Stimulated activated CD4-positive, alpha-beta T cell treated with anti-CD3 and anti-CD28 coated beads, Interleukin-12 subunit alpha, Interleukin-12 subunit beta, amount 100 ng/mL, for 24 hours (primary cell): ENCODE data around the gene PPP2R5E.

Experiments used
- DNase-seq, 2 experiments: peaks; one replicate each; pipeline ENCODE4 v3.0.0-alpha.2; 2020; ENCODE audit warnings: low read depth in 2 of 2

PPP2R5E gene

DNA sequence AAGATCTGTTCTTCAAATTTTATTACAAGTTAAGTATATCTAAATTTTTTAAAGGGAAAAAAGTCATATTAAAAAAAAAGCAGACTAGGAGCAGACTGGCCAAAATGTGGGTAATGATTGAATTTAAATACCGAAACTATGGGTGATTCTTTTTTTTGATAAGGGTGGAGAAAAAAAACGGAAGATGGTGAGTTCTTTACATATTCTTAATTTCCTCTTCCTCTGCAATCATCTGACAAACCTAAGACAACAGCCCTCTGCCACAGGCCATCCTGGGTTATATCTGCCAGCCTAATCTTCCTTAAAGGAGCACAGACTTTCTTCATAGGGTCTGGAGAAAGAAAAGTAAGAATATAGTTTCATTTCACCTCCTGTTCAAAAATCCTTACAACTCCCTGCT, 108.0 kb downstream of the PPP2R5E start:
- no peak for DNase-seq

DNA sequence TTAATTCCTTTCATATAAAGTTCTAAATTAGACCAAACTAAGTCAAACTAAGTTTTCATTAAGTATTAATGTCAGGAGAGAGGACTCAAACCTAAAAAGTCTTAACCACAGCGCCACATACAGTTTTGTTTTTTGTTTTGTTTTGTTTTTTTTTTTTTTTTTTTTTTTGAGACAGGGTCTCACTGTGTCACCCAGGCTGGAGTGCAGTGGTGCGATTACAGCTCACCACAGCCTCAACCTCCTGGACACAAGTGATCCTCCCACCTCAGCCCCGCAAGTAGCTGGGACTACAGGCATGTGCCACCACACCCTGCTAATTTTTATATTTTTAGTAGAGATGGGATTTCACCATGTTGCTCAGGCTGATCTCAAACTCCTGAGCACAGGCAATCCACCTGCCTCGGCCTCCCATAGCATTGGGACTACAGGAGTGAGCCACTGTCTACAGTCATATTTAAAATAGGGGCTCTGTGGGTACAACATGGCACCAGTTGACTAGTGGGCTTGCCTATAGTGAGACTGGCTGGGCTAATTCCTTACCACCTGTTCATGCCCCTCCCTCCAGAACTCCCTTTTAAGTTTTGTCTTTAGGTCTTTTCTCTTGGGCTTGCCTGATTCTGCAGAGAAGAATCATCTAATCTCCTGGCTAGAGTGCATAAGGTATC, 110.2 kb downstream of the PPP2R5E start:
- DNase-seq = no peak

DNA sequence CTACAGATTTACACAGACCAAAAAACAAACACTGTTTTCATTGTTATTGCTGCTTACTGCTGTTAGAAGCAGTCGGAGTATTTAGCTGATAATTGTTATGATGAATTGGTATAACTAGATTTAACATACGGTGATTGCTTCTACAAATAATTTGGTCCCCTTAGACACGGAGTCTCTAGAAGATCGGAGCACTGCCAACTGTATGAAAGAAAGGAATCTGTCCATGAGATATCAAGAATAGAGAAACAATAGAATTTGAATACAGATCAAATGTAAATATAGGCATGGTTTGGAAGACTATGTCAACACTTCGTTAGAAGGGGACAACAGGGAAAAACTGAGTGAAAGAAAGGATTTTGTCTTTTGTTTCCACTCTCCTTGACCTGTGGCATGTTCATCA, 110.9 kb downstream of the PPP2R5E start:
- no peak for DNase-seq

DNA sequence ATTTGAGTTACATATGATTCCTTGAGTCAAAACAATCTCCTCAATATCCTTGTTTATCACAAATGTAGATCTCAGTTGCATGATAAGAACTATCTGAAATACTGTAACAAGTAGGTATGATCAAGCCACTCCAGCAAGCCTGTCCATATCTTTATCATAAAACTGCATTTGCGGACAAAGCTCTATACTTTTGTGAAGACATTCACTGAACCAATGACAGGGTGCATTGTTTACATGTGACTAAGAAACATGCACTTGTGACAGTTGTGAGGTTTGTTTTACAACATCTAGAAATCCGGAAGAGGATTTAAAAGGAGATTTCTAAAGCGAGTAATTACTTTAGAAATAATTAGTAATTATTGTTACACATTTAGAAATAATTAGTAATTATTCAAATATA, 111.7 kb downstream of the PPP2R5E start:
- DNase-seq = no peak

DNA sequence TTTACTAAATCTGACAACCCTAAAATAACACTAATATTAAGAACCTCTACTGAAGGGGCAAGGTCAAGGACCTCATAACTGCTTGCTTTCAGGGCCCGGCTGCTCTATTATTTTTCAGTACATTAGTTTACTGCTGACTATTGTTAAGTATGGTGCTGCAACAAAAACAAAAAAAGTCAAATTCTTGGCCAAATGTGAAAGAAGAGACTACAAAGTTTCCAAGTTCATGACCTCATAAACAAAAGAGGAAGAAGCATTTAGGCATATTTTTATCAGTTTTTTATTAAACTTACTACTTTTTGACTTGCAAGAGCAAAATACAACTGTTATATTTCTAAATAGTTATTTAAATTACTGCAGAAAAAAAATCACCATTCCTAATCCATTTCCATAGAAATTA, 114.7 kb downstream of the PPP2R5E start:
- no peak for DNase-seq

DNA sequence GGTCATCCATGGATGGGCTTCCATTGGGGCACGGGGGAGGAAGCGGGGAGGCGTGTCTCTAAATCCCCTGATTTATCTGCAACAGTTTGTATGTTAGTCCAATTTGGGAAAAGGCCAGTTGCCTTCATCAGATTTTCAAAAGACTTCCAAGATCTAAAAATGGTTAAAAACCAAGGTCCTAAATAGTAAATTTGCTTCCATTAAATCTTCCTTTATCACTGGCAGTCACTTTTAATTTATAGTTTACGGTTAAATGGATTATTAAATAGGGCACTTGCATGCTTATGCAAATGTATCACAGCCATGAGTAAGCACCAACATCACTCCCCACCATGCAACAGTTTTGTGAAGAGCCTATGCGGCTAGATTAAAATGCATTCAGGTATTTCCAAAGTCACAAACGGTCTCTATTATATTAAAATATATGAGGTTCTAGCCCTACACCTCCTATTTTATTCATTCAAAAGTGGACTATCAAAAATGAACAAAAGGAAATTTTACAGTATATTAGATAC, 116.3 kb downstream of the PPP2R5E start:
- no peak for DNase-seq

DNA sequence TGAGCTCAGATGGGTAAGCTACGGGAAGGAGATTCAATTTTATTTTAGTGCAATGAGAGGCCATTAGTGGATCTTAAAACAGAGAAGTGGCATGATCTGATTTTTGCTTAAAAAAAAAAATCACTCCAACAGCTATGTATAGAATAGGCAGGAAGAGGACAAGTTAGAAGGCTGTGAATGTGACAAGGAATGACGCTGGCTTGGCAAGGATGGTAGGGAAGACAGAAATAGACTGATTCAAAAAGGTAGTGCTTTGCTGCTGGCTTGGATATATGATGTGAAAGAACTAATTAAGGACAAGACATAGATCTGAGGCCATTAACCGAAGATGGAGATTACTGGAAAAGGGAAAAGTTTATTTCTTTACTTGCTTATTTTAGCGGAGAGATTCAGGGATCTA, 119.3 kb downstream of the PPP2R5E start:
- DNase-seq = no peak

DNA sequence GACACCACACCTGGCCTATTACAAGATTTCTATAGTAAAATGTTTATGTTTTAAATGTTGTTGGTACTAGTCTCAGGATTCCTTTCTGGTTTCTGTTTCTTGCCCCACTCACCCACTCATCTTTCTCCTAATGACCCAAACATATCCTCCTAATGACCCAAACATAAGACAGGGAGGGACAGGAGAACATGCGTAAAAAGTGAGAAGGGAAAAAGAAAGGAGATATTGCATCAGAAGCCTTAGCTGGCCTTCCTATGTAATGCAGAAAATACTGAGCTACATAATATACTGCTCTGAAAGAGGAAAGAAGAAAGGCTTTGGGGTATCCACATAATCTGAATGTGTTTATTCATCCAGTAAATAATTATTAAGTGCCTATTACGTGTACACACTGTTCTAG, 119.8 kb downstream of the PPP2R5E start:
- no peak for DNase-seq

DNA sequence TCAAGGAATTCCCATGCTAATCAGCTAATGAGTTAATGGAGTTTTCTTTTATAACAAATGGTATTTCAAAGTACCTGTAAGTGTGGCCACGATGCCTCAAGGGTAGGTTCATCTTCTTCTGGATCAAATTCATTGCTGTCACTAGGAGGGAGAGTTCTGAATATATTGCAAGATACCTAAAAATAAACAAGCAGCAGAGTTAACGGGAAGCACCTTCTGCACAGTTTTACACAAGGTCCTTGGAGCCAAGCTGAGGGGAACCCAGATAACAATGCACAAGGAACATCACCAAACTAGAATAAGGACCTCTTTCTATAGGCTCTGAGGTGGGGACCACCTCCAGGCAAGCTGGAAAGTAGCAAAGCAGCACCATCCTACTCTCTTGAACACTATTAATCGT, 121.3 kb downstream of the PPP2R5E start:
- DNase-seq = no peak

DNA sequence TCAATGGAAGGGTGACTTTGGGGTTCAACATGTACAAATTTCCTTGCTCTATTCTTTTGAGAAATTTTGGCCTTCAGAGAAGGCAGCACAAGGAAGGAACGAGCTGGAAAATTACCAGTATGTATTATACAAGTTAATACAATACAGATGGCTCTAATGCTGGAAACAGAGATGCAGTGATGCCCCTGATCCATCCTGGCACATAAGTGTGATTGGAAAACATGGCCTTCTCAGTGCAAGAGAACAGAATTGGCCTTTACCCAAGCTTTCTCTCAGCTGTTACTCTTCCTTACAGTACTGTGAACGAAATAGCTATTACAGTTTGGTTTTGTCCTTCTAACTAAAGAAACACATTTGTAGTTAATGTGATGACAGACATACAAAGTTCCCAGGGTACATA, 122.0 kb downstream of the PPP2R5E start:
- DNase-seq = no peak

DNA sequence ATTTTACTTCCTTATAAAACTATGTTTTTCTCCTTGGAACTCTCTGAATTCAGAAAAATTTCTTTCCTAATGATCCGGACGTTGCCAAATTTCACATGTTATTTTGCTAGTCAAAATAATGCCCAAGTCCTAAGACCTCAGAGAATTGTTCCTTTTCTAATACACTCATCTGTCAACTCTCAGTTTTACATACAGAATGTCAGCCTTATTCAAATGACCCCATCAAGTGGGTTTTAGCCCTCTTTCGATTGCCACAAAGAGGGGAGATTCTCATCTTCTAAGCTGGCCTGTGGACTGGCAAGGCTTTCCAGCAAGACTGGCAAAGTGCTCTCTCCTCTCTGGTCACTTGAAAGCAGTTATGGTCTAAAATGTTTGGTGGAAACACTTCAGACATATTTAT, 125.2 kb downstream of the PPP2R5E start:
- DNase-seq = no peak

DNA sequence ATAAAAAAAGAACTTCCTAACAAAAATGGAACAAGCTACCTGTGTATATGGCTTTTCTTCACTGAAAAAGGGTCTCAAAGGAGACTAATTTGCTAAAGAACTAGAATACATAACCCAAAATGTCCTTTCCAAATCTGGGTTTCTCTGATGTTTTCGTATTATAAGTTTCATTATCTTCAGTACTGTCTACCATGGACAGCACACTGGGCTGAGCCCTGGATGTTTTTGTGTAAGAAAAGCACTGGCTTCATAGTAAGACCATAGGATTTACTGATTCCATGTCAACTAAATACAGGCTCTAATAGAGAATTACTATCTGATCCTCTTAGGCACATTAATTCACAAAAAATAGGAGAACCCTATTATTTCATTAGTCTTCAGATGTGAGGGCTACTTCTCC, 130.2 kb downstream of the PPP2R5E start:
- no peak for DNase-seq

DNA sequence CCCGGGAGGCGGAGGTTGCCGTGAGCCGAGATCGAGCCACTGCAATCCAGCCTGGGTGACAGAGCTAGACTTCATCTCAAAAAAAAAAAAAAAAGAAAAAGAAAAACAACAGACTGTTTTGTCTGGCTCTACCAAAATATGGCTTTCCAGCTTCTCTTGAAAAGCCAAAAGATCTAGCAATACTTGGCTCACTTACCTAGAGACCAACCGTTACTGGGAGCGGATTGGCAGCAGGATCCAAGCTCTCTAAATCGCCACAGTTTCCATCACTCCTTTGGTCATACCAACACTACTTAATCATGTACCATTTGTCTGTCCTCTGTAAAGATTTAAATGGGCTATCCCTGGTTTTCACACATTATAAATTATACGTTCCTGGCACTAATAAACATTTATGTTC, 136.8 kb downstream of the PPP2R5E start:
- DNase-seq = no peak

DNA sequence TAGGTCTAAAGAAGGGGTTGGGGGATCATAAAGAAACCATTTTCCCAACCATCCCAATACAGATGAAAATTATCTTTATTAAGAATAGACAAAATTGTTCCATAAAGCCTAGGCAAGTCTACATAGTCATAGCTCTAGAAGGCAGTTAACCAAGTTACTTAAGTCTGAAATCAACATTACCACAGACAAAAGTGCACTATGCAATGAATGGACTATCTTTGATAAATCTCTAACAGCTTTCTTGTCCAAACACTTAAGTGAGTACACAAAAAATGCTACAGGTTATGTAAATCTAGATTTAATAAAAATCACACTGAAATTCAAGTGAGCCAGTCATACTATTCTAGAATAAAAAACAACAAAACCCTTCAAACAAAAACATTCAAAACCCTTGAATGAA, 137.5 kb downstream of the PPP2R5E start:
- no peak for DNase-seq

DNA sequence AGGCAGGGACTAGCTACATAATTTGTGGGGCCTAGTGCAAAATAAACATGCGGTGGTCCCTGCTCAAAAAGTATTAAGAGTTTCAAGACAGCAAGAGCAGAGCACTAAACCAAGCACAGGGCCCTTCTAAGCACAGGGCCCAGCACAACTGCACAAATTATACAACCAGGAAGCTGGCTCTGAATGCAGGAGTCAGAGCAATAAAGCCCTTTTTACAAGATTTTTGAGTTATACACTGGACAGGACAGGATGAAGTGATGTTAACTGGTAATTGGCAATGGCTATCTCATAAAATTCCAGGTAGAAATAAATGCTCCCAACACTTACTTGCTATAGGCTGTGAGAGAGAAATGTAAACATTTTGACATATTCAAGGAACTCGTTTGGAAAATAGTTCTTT, 138.3 kb downstream of the PPP2R5E start:
- DNase-seq = no peak

DNA sequence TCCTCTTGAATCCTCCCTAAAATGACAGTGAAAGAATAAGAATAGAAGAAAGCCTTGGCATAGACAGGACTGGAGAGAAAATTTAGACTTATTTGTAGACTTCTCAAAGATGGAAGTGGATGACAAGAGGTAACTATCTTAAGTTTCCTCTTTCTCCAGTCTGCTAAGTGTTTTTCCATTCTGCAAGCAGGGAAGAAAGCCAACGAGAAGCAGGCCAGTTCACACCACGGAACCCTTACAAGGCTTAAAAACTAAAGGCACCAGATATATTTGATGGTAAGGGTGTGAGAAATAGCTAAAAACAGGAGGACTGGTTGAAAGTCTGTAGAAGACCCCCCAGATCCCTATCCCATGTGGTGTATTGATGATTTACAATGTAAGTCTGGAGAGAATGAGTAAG, 141.5 kb downstream of the PPP2R5E start:
- no peak for DNase-seq

DNA sequence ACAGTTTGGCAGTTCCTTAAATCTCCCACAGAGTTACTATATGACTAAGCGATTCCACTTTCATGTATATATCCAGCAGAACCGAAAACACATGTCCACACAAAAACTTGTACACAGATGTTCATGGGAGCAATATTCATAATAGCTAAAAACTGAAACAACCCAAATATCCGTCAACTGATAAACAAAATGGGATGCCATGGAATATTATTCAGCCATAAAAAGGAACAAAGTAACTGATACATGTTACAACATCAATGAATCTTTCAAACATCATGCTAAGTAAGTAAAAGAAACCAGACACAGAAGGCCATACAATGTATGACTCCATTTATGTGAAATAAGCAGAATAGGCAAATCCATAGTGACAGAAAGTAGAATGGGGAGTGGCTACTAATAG, 144.2 kb downstream of the PPP2R5E start:
- DNase-seq = no peak

DNA sequence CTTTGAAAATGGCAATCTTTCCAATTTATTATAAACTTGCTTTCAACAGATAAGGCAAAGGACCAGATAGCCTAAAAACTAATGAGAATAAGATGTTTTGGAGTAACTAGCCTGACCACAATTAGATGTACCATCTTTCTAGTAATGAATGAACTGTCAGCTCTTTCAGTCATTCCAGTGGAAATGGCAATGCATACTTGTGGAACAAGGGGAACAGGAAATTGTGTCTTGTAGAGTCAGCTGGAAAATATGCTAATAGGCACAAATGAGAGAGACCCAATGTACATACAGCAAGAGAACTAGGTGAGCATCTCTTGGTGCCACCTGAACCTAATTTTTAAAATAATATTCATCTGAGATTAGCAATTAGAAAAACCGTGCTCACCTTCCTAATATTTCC, 148.3 kb downstream of the PPP2R5E start:
- DNase-seq = no peak

DNA sequence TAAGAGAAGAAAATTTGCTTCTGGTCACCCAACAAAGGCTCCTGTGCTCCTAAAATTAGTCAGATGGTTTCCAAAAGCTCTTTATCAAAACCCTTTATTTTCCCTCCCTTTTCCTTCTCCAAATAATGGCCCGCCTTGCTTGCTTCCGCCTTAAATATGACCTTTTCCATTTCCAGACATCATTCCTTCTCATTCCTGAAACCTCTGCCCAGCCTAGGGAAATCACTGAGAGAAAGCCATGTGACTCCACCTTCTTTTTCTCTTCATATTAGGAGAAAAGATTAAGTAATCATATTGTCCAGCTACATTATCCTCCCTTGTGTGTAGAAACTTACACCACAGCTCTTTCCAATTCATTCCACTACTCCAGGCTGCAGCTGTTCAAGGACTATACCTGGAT, 148.7 kb downstream of the PPP2R5E start:
- DNase-seq = no peak

DNA sequence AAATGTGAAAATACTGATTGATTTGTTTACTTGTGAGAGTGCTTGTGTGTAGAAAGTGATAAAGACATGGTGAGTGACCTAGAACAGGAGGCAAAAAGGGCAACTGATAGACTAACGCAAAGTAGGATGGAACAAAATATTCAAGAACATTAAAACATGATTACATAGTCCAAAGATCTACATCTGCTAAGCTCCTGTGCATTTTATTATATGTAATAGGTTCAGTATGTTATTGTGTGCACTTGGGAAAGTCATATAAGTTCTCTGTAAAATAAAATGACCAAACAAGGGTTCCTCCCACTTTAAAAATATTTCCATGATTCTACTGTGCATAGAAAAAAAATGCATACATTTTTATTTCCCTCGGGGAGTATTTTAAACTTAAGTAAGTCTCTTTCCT, 150.2 kb downstream of the PPP2R5E start:
- DNase-seq = no peak

DNA sequence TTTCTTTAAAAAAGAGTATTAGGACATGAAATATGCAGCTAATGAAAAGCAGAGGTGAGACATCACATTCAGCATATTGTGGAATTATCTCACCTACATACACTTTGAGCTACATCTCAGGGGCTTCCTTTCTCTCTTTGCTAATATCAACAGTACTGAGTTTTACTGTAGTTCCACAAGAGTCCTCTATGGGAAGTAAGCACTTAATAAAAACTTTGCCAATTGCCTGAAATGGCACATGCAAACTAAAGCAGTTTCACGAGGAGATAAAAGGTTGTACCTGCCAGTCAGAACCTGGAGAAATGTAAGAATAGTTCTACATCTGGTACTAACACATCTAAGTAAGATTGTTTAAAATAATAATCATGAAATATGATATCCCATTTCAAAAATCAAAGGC, 150.9 kb downstream of the PPP2R5E start:
- no peak for DNase-seq

DNA sequence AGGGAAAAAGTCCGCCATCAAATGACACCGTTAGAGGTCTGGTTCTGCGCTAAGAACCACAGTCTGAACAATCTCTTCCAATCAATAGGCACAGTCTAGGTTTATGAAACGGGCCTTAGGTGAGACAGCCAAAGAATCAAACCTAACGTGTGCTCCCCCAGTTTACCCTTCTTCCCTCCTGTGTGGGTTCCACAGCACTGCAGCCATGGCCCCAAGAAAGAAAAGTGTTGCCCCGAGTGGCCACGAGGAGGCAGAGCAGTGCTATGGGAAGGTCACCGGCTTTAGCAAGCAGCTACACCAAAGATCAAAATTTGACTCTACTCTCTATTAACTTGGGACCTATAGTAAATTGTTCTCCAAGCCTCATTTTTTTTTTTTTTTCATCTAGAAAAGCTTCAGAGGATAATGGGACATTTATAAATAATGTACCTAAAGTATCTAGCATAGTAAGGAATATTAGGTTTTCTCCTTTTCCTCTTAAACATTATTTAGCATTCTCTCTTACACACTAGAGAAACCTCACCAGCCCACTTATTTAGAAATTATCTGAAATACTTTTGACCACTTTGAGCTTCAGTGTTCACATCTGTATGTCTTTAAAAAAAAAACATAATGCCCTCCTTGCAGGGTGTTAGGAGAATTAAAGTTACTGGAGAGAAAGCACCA, 154.3 kb downstream of the PPP2R5E start:
- peak; percentile 17 to 43 for DNase-seq

DNA sequence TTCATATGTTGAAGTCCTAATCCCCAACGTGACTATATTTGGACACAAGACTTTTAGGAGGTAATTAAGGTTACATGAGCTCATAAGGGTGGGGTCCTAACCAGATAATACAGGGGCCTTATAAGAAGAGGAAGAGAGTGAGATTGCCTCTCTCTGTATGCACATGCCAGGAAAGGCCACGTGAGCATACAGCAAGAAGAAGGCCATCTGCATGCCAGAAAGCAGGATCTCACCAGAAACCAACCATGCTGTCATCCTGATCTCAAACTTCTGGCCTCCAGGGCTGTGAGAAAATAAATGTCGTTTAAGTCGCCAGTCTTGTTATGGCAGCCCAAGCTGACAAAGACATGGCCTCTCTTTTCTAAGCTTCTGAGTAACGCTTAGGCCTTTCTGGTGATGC, 155.5 kb downstream of the PPP2R5E start:
- no peak for DNase-seq
